Peyer's patch (tissue), 4 donors: ENCODE results near the gene GAK. TPM values are rescaled to one million over a fixed set of nuclear protein-coding genes. Genes with fewer than 3 reads are reported as not detected.

Experiments used
- DNase-seq, 3 donors: peaks; one replicate each; pipeline ENCODE4 v3.0.0-alpha.2; 2017 to 2019
- H3K27ac ChIP-seq, 4 donors: fragments of 200-600 bp; sonication (generic); one replicate each; pipeline ENCODE4 v1.5.1; 2016 to 2019
- H3K27me3 ChIP-seq, 2 donors: fragments of 200-600 bp; sonication (generic); one replicate each; pipeline ENCODE4 v1.5.1; 2019
- H3K36me3 ChIP-seq, 3 donors: fragments of 200-600 bp; sonication (generic); one replicate each; pipeline ENCODE4 v1.5.1; 2016 to 2019
- H3K4me1 ChIP-seq, 4 donors: fragments of 200-600 bp; sonication (generic); one replicate each; pipeline ENCODE4 v1.5.1; 2016 to 2019
- H3K4me3 ChIP-seq, 4 donors: fragments of 200-600 bp; sonication (generic); 1 replicate in 3 of 4; 2 replicates in 1 of 4; pipeline ENCODE4 v1.5.1; 2016 to 2019; ENCODE audit warnings: mild to moderate bottlenecking in 1 of 4
- H3K9me3 ChIP-seq, 4 donors: fragments of 200-600 bp; sonication (generic); one replicate each; pipeline ENCODE4 v1.5.1; 2016 to 2019; ENCODE audit warnings: mild to moderate bottlenecking in 1 of 4
- CTCF ChIP-seq, 6 experiments: fragments of 450-650 bp in 4 of 6; fragments of 200-600 bp in 2 of 6; sonication (generic) in 1 of 6; IDR thresholded peaks; one replicate each; pipeline ENCODE4 v1.5.1; 2017 to 2019; ENCODE audit warnings: antibody characterized with exemption in 6 of 6, mild to moderate bottlenecking in 3 of 6, moderate library complexity in 1 of 6
- POLR2A ChIP-seq, 2 donors: fragments of 450-650 bp; IDR thresholded peaks; one replicate each; pipeline ENCODE4 v1.5.1; 2017; ENCODE audit warnings: antibody characterized with exemption in 2 of 2, mild to moderate bottlenecking in 2 of 2, moderate library complexity in 2 of 2
- total RNA-seq, 4 donors: library from RNA; depleted of rRNA; stranded (reverse); fragments of >200 nt; gene quantifications; one replicate each; pipeline ENCODE4 v1.1.0, GENCODE V29; 2016

Gene GAK
- total RNA-seq, 4 donors from 2014 or later = 248 to 362 (median 351) TPM

DNA sequence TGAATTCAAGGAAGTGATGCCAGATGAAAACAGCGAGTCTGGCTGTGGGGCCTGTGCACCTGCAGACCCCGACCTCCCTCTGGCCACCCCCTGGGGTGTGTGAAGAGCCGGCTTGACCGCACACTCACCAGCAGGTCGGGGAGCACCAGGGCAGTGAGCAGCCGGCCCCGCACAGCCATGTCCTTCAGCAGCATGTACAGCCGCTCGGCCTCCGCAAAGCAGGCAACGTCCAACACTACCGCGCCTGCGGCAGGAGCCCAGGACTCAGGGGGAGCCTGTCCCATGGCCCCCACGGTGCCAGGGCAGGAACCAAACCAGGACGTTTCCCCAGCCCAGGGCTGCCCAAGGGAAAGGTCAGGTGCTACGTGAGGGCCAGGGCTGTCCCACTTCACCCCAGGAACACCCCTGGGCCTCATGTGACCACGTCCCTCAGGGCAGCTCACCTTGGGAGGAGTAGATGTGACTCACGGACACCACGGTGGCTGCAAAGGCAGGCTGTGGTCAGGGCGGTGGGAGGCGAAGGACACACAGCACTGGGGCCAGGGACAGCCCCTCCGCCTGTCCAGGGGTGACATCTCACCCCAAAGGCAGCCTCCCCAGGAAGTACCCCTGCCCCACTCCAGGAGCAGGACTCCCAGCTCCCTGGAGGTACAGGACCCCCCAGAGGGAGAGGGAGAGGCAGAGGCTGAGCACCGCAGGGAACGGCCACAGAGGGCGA, 33.1 kb upstream of the GAK start:
- peaks cover 0 to 16% (median 0%) of the 10 kb centered on the region in 4 donors for H3K4me1 ChIP-seq
- H3K9me3 ChIP-seq = no peaks in the 10 kb centered on the region
- H3K4me3 ChIP-seq = no peak overlapping the region
- no peak for TF ChIP-seq POLR2A (IDR thresholded peaks at IDR 0.05)
- H3K27me3 ChIP-seq = no peaks in the 10 kb centered on the region
- no peak overlapping the region for H3K27ac ChIP-seq
- DNase-seq = no peak
- H3K36me3 ChIP-seq = peaks cover 0 to 72% (median 0%) of the 10 kb centered on the region in 3 donors

- Histone ChIP-seq H3K27me3 (no peaks in the 10 kb centered on the region), H3K36me3 (peaks cover 0 to 80% (median 0%) of the 10 kb centered on the region in 3 donors), H3K27ac (no peak overlapping the region), H3K4me1 (peaks cover 0 to 12% (median 0%) of the 10 kb centered on the region in 4 donors), H3K9me3 (no peaks in the 10 kb centered on the region), H3K4me3 (no peak overlapping the region)
- no peak for DNase-seq
- TF ChIP-seq CTCF (IDR thresholded peaks at IDR 0.05) (no peak), POLR2A (IDR thresholded peaks at IDR 0.05) (no peak)
Observed at GRCh38 chr4:964346-965025, 32.4 kb upstream of the GAK start.

- H3K4me1 ChIP-seq = peaks cover 0 to 12% (median 0%) of the 10 kb centered on the region in 4 donors
- no peaks in the 10 kb centered on the region for H3K9me3 ChIP-seq
- H3K27me3 ChIP-seq = no peaks in the 10 kb centered on the region
- H3K27ac ChIP-seq = peak overlapping the region in 3 of 4 donors; percentile 70 to 87 (median 78)
- peak in 2 of 3 donors; percentile 75 to 80 for DNase-seq
- peaks cover 0 to 85% (median 0%) of the 10 kb centered on the region in 3 donors for H3K36me3 ChIP-seq
- peak overlapping the region in 2 of 4 donors; percentile 37 to 41 for H3K4me3 ChIP-seq
- TF ChIP-seq POLR2A (IDR thresholded peaks at IDR 0.05) (peak; percentile 31 to 65), CTCF (IDR thresholded peaks at IDR 0.05) (peak in 3 of 6 experiments; percentile 29 to 39 (median 35))
Observed at GRCh38 chr4:963276-964225, 31.4 kb upstream of the GAK start.

- H3K27me3 ChIP-seq = no peaks in the 10 kb centered on the region
- no peak for TF ChIP-seq POLR2A (IDR thresholded peaks at IDR 0.05)
- no peak for TF ChIP-seq CTCF (IDR thresholded peaks at IDR 0.05)
- peak in 2 of 3 donors; percentile 79 to 85 for DNase-seq
- peaks cover 0 to 12% (median 0%) of the 10 kb centered on the region in 4 donors for H3K4me1 ChIP-seq
- peak overlapping the region in 3 of 4 donors; percentile 70 to 87 (median 78) for H3K27ac ChIP-seq
- H3K36me3 ChIP-seq = peaks cover 0 to 86% (median 0%) of the 10 kb centered on the region in 3 donors
- peak overlapping the region in 2 of 4 donors; percentile 37 to 41 for H3K4me3 ChIP-seq
- no peaks in the 10 kb centered on the region for H3K9me3 ChIP-seq
Observed at GRCh38 chr4:962231-963208, 30.4 kb upstream of the GAK start.
